Measurements from ENCODE around the gene NCKAP1.
A peak's percentile ranks its signal among the peaks of the same experiment; 100 is the strongest.
"Not testable (repeated sequence)": the region's sequence is repeated elsewhere in the genome, so short reads cannot be mapped to it uniquely, and the experiment has no call there.

Gene NCKAP1

GRCh38 chr2:183037553-183038340 is 510 bp downstream of the NCKAP1 start:
- no peak for DNase-seq (ENCODE audit: low read depth, low spot score)

- DNase-seq (ENCODE audit: low read depth, low spot score): no peak
Observed at GRCh38 chr2:183037074-183037552, 1.1 kb downstream of the NCKAP1 start.

GRCh38 chr2:183035954-183036669 is 2.1 kb downstream of the NCKAP1 start:
- DNase-seq (ENCODE audit: low read depth, low spot score): no peak

DNA sequence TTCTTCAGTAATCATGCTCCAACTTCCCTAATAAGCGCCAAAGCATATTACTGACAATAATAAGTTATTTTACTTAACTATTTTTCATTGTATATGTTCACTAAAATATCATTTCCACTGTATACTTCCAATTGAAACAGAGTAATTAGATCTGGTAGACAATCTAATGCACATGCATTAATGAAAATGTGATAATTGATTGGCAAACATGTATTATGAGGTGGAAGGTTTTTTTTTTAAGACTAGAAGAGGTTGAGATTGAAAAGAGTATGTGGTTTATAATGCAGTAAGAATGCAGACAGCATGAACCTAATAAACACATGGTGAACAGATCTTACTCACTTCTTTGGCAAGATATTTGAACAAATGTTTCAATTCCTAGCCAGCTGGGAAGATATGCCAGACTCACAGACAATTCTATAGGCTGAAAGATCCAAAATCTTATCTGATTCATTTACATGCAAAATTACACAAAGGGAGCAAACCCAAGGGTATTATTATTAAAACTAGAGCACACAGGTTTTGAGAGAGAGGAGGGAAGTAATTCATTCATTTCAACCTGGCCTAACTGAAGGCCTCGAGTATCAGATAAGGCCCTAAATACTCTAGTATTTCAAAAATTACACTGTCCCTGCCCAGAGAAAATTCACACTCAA is 2.8 kb downstream of the NCKAP1 start:
- DNase-seq (ENCODE audit: low read depth, low spot score): no peak

DNA sequence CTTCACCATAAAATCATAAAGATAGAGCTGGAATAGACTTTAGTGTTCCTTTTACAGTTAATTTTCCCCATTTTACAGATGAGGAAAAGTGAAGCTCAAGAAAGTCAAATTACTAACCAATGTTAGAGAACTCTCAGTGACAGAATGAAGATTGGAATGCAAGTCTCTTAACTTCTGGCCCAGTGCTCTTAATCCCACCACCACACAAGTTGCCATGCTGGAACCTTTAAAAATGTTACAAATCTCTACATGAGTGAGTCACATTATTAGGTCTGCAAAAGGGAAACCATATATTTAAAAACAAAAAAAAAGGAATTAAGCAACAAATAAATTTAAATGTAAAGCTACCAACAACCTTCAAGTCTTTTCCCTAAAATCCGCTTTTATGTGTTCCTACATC is 3.5 kb downstream of the NCKAP1 start:
- DNase-seq (ENCODE audit: low read depth, low spot score): no peak

GRCh38 chr2:183033951-183034350 is 4.3 kb downstream of the NCKAP1 start:
- DNase-seq (ENCODE audit: low read depth, low spot score): no peak

DNA sequence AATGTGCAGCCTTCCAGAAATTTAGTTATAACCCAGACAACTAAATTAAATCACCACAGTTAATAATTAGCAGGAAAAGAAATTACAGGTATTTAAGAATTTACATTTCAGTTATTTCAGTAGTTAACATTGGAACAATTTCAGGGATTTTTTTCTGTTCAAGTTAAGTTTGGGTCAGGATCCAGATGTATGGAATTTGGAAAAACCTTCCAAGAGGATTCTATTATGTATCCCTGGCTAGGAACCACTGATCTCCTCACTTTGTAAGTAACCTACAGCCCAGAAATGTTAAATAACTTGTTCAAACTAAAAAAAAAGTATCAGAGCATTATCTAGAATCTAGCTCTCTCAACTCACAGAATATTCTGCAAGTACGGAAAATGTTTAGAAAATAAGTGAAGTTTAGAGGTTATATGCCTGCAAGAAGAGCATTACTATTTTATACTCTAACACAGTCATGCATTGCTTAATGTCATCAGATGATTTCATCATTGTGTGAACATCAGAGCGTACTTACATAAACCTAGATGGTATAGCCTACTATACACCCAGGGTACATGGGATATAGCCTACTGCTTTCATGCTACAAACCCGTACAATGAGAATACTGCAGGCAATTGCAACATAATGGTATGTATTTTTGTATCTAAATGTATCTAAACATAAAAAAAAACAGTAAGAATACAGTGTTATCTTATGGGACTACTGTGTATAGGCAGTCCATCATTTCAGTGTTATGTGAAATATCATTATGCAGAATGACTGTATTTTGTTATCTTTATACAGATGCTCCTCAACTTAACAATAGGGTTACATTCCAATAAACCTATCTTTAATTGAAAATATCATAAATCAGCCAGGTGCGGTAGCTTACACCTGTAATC is 6.1 kb downstream of the NCKAP1 start:
- no peak for DNase-seq (ENCODE audit: low read depth, low spot score)

DNA sequence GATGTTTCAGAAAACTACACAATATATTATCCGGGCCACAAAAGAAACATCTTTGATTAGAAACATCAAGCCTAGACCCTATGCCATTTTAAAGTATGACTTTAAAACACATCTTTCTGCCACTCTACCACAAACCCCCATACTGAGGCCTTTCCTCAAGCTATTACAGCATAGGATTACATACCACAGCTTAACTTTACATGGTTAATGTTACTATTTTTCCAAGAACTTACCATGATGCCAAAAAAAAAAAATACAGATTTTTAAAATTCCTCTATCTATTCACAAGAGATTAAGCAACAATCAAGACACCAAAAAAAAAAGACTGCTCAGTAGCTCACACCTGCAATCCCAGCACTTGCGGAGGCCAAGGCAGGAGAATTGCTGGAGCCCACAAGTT is 9.0 kb downstream of the NCKAP1 start:
- DNase-seq (ENCODE audit: low read depth, low spot score): no peak

GRCh38 chr2:183028108-183028507 is 10.1 kb downstream of the NCKAP1 start:
- DNase-seq (ENCODE audit: low read depth, low spot score): no peak

- DNase-seq (ENCODE audit: low read depth, low spot score): no peak
Observed at GRCh38 chr2:183027443-183027842, 10.8 kb downstream of the NCKAP1 start.

DNA sequence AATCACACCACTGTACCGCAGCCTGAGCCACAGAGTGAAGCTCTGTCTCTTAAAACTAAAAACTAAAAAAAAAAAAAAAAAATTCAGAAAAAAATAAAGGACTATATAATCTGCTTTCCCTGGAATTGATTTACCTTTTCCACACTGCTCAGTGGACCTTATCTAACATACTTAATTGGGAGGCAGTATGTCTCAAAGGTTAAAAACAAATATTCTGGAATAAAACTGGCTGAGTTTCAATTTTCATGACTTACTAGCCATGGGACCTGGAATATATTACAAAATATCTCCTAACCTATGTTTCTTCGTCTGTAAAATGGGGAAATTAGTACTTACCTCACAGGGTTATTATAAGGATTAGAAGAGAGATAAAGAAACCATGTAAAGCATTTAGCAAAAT is 11.8 kb downstream of the NCKAP1 start:
- no peak for DNase-seq (ENCODE audit: low read depth, low spot score)

GRCh38 chr2:183025993-183026392 is 12.3 kb downstream of the NCKAP1 start:
- DNase-seq (ENCODE audit: low read depth, low spot score): no peak

DNA sequence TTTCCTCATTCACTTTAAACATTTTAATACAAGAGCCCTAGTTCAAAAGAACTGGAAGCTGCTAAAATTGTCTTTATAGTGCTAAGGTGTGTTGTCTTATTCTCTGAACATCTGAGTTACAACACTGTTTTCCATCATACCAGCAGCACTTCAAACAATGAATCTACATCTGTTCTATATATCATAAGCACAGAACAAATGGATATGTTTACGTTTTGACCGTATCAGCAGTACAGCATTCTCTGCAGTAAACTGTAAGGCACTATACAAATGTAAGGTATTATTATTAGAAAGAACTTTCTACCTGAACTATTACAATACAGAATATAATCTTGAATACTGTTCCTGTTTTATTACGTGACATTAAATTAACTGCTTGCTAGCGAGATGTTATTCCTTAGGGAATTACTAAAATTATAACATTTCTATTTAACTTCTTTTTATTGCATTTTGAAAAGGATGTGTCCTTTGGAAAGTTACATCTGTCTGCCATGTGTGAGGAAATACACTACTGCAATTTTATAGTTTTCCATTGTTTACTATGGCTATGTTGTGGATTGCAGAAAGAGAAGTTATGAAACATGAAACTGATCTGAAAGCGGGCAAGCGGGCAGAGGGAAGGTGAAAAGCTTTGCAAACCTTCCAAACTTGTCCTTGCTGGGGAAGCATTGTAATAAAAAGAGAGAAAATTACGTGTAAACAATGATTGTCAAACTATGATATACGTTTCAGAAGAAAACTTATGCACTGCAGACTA is 13.7 kb downstream of the NCKAP1 start:
- no peak for DNase-seq (ENCODE audit: low read depth, low spot score)

DNA sequence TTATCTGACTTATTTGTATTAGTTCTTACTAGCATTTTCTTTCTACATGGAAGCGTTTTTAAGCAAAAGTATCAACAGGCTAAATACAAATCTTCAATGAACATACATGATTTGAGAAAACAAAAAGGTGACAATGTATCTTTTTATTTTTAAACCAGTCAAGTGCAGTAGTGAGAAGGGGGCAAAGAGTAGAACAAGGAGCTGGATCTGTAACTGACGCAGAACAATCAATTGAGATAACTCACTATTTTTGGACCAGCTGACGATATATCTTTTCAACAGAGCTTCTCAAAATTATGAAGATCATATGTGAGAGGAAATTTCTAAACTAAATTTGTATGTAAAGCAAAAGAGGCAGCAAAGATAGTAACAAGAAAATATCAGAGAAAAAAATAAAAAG is 15.5 kb downstream of the NCKAP1 start:
- no peak for DNase-seq (ENCODE audit: low read depth, low spot score)

DNA sequence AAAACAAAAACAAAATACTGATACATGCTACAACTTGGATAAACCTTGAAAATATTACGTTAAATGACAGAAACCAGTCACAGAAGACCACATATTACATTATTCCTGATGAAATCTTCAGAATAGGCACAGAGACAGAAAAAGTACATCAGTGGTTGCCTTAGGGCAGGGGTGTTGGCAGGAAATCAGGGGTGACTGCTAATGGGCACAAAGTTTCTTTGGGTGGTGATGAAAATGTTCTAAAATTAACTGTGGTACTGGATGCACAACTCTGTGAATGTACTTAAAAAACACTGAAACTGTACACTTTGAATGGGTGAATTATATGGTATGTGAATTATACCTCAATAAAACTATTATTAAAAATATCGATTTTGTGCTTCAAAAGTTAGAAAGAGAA is 16.6 kb downstream of the NCKAP1 start:
- DNase-seq (ENCODE audit: low read depth, low spot score): no peak

GRCh38 chr2:183019718-183020442 is 18.4 kb downstream of the NCKAP1 start:
- no peak for DNase-seq (ENCODE audit: low read depth, low spot score)

DNA sequence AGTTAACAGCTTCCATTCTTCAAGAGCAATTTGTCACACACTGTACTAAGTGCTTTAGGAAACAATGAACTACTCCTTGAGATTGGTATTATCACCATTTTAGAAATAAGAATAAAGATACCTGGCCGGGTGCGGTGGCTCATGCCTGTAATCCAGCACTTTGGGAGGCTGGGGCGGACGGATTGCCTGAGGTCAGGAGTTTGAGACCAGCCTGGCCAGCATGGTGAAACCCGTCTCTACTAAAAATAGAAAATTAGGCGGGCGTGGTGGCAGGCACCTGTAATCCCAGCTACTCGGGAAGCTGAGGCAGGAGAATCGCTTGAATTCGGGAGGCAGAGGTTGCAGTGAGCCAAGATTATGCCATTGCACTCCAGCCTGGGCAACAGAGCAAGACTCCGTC is 20.4 kb downstream of the NCKAP1 start:
- not testable (repeated sequence) for DNase-seq (ENCODE audit: low read depth, low spot score)

- no peak for DNase-seq (ENCODE audit: low read depth, low spot score)
Observed at GRCh38 chr2:183014005-183014404, 24.3 kb downstream of the NCKAP1 start.

- no peak for DNase-seq (ENCODE audit: low read depth, low spot score)
Observed at GRCh38 chr2:183011743-183012142, 26.5 kb downstream of the NCKAP1 start.

DNA sequence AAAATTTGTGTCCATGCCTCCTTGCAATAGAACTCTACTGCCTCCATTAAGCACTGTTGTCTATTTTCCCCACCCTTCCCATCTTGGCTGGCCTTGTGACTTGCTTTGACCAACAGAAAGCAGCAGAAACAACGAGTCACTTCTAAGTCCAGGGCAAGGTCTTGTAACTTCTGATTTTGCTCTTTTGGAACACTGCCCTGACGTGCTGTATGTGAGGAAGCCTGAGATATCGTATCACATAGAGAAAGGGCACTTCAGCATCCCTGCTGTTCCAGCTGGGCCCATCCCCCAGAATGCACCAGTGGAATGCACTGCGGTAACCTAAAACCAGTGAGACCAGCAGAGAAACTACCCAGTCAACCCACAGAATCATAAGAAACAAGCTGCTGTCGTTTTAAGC is 28.1 kb downstream of the NCKAP1 start:
- peak; percentile 86 for DNase-seq (ENCODE audit: low read depth, low spot score)

Measured in brain pericyte (primary cell).